K562 (cell line): Measurements from ENCODE around the gene NKX6-2. TPM values are rescaled to one million over a fixed set of nuclear protein-coding genes. Genes with fewer than 3 reads are reported as not detected.

Source experiments
- ATAC-seq: fragments of 200-7000 bp; cut with Tn5 transposase; 3 replicates; pipeline ENCODE4 v1.9.1; 2020; ENCODE audit warnings: moderate library complexity
- BruUV-seq: library from RNA; stranded (reverse); fragments of 400-500 nt; replicated peaks from 2 replicates; lab custom pipeline; 2021; lab: Mats Ljungman, UMichigan
- CTCF ChIA-PET: fragments of 300-600 bp; formaldehyde crosslinking; extraction: SDS; loops from one replicate; lab custom pipeline; 2021; ENCODE audit warnings: low intra/inter-chr PET ratio; lab: Yijun Ruan, JAX
- POLR2A ChIA-PET: fragments of 300-600, 350-650 bp; sonication (Branson Sonifier 250); formaldehyde crosslinking; extraction: SDS; loops from one replicate; lab custom pipeline; 2021; ENCODE audit warnings: antibody characterized with exemption, inconsistent platforms; lab: Yijun Ruan, JAX
- DNase-seq, 4 experiments: peaks; one replicate each; pipeline versions ENCODE4 v3.0.0 to v3.0.0-alpha.2; 2011 to 2018; ENCODE audit warnings: low spot score in 3 of 4, mixed read lengths in 3 of 4; ENCODE audit errors: extremely low read depth in 1 of 4
- FAIRE-seq: peaks from 2 replicates; lab custom pipeline; 2011; peaks lifted over from hg19 to GRCh38; lab: Jason Lieb, UNC
- H2AFZ ChIP-seq: 2 replicates; pipeline ENCODE4 v1.6.0; 2011; ENCODE audit warnings: low read depth, low read length, control low read depth, inconsistent platforms
- H3K27ac ChIP-seq: fragments of 200-600 bp; 3 replicates; pipeline ENCODE4 v1.8.0; 2011; ENCODE audit warnings: low read depth, mild to moderate bottlenecking, control low read depth, inconsistent platforms, low read length, moderate library complexity, mixed read lengths; ENCODE audit errors: extremely low read depth
- H3K27me3 ChIP-seq, 2 experiments: fragments of 300-600 bp in 1 of 2; 2 replicates in 1 of 2; 3 replicates in 1 of 2; pipeline versions ENCODE4 v1.6.0 to v1.8.0; 2011; ENCODE audit warnings: inconsistent platforms in 2 of 2, low read length in 2 of 2, mild to moderate bottlenecking in 1 of 2, mixed read lengths in 1 of 2, moderate library complexity in 1 of 2; ENCODE audit not compliant: control insufficient read depth in 2 of 2, insufficient read depth in 2 of 2
- H3K36me3 ChIP-seq: fragments of 300-600 bp; 3 replicates; pipeline ENCODE4 v1.8.0; 2011; ENCODE audit warnings: mild to moderate bottlenecking, low read length, inconsistent platforms; ENCODE audit not compliant: control insufficient read depth, insufficient read depth
- H3K4me1 ChIP-seq, 2 experiments: fragments of 200-600 bp in 1 of 2; replicated peaks in 1 of 2; 2 replicates in 1 of 2; 3 replicates in 1 of 2; pipeline versions ENCODE4 v1.5.1 to v1.8.0; 2011; ENCODE audit warnings: inconsistent platforms in 2 of 2, low read length in 2 of 2, mild to moderate bottlenecking in 1 of 2, mixed read lengths in 1 of 2, moderate library complexity in 1 of 2; ENCODE audit not compliant: control insufficient read depth in 2 of 2, insufficient read depth in 2 of 2
- H3K4me2 ChIP-seq: 2 replicates; pipeline ENCODE4 v1.6.1; 2011; ENCODE audit warnings: low read length, control low read depth, inconsistent platforms, mixed read lengths; ENCODE audit not compliant: insufficient read depth
- H3K4me3 ChIP-seq: fragments of 200-600 bp; sonication (generic), shearing (Covaris generic); 2 replicates; pipeline ENCODE4 v1.5.1; 2016; ENCODE audit warnings: control low read depth, inconsistent platforms
- H3K79me2 ChIP-seq: fragments of 200-600 bp; 3 replicates; pipeline ENCODE4 v1.8.0; 2011; ENCODE audit warnings: low read length, inconsistent platforms; ENCODE audit not compliant: control insufficient read depth, insufficient read depth
- H3K9ac ChIP-seq, 2 experiments: 2 replicates each; pipeline versions ENCODE4 v1.6.0 to v1.6.1; 2011; ENCODE audit warnings: low read depth in 2 of 2, low read length in 2 of 2, control low read depth in 1 of 2, inconsistent platforms in 1 of 2, mild to moderate bottlenecking in 1 of 2, mixed read lengths in 1 of 2; ENCODE audit not compliant: insufficient read depth in 1 of 2
- H3K9me1 ChIP-seq: one replicate; pipeline ENCODE4 v1.6.0; 2011; ENCODE audit warnings: inconsistent platforms, mild to moderate bottlenecking, low read length, moderate library complexity; ENCODE audit not compliant: control insufficient read depth, insufficient read depth
- H3K9me3 ChIP-seq: replicated peaks from 2 replicates; pipeline ENCODE4 v1.5.1; 2011; ENCODE audit warnings: low read depth, low read length, inconsistent platforms; ENCODE audit not compliant: control insufficient read depth, insufficient read depth
- H4K20me1 ChIP-seq: replicated peaks from 2 replicates; pipeline ENCODE4 v1.6.1; 2011; ENCODE audit warnings: low read length, inconsistent platforms, mixed read lengths; ENCODE audit not compliant: control insufficient read depth, insufficient read depth
- CHD2 ChIP-seq: IDR thresholded peaks from 2 replicates; pipeline ENCODE4 v1.6.1; 2011; ENCODE audit warnings: low read depth, low read length
- CREB5 ChIP-seq: fragments of 250-450 bp; sonication (Bioruptor Pico); IDR thresholded peaks from 2 replicates; pipeline ENCODE4 v1.5.0; 2020; ENCODE audit warnings: mild to moderate bottlenecking
- DMBX1 ChIP-seq: fragments of 250-450 bp; sonication (Bioruptor Pico); IDR thresholded peaks from 2 replicates; pipeline ENCODE4 v1.8.0; 2022; ENCODE audit warnings: inconsistent platforms, mild to moderate bottlenecking, moderate library complexity, borderline replicate concordance
- EP400 ChIP-seq: fragments of 450-650 bp; IDR thresholded peaks from 2 replicates; pipeline ENCODE4 v1.6.1; 2017; ENCODE audit warnings: antibody characterized with exemption, mild to moderate bottlenecking, moderate library complexity
- FOXO4 ChIP-seq: fragments of 450-650 bp; formaldehyde crosslinking; IDR thresholded peaks from 2 replicates; pipeline ENCODE4 v1.4.0; 2020; ENCODE audit warnings: mild to moderate bottlenecking, moderate library complexity
- HSF4 ChIP-seq: fragments of 250-450 bp; sonication (Bioruptor Pico); IDR thresholded peaks from 2 replicates; pipeline ENCODE4 v2.1.2; 2022; ENCODE audit warnings: mild to moderate bottlenecking, moderate library complexity, borderline replicate concordance
- PURB ChIP-seq: sonication (generic); formaldehyde crosslinking; IDR thresholded peaks from 2 replicates; pipeline ENCODE4 v1.9.0; 2021; ENCODE audit warnings: low read depth, mild to moderate bottlenecking, missing genetic modification reagents
- SMAD4 ChIP-seq: fragments of 250-450 bp; sonication (Bioruptor Pico); conservative IDR thresholded peaks from 2 replicates; pipeline ENCODE4 v1.8.0; 2021; ENCODE audit warnings: inconsistent platforms, mild to moderate bottlenecking, moderate library complexity
- ZEB2 ChIP-seq: fragments of 450-650 bp; IDR thresholded peaks from 2 replicates; pipeline ENCODE4 v1.6.1; 2016
- ZNF239 ChIP-seq: fragments of 250-450 bp; sonication (Bioruptor Pico); IDR thresholded peaks from 2 replicates; pipeline ENCODE4 v1.4.0; 2020; ENCODE audit warnings: mild to moderate bottlenecking
- ZNF280B ChIP-seq: fragments of 250-450 bp; sonication (Bioruptor Pico); IDR thresholded peaks from 2 replicates; pipeline ENCODE4 v1.5.1; 2021; ENCODE audit warnings: mild to moderate bottlenecking
- ZNF830 ChIP-seq: fragments of 250-450 bp; sonication (Bioruptor Pico); IDR thresholded peaks from 2 replicates; pipeline ENCODE4 v1.5.0; 2021; ENCODE audit warnings: mild to moderate bottlenecking
- WGBS: fragments of 100-300 bp; shearing (Covaris generic); methylation state at CpG from one replicate; pipeline ENCODE4 v1.1.6; 2016; ENCODE audit warnings: low coverage, mixed read lengths; ENCODE audit not compliant: insufficient coverage; ENCODE audit errors: missing lambda C conversion rate; 5-methylcytosine and 5-hydroxymethylcytosine counted together
- in situ Hi-C: fragments of 300-500 bp; cut with MboI; formaldehyde crosslinking; loops from 4 replicates; pipeline ENCODE4 v1.15.0; 2018; ENCODE audit warnings: inconsistent platforms, mixed read lengths
- intact Hi-C: fragments of 100-400 bp; cut with micrococcal nuclease; formaldehyde crosslinking; loops from 2 replicates; pipeline ENCODE4 v1.14.2; 2022
- polyA plus RNA-seq, 8 experiments: library from polyadenylated mRNA; depleted of rRNA in 4 of 8; stranded (reverse) in 5 of 8; unstranded in 3 of 8; fragments of >200 nt; fragmentation: Nextera tagmentation in 2 of 8; fragmentation: Illumina TruSeq in 1 of 8; extraction: Ambion mirVana in 2 of 8; extraction: Trizol in 1 of 8; gene quantifications; 2 replicates each; pipeline versions ENCODE4 v1.2.1 to v1.2.3, GENCODE V29; 2011 to 2014; ENCODE audit warnings: inconsistent platforms in 1 of 8, missing spikeins in 1 of 8
- total RNA-seq, 7 experiments: library from RNA; depleted of rRNA in 6 of 7; stranded (reverse); fragments of >200 nt in 6 of 7; fragmentation: Illumina TruSeq in 2 of 7; extraction: Trizol in 2 of 7; gene quantifications; 2 replicates each; pipeline versions ENCODE4 v1.2.1 to v1.2.3, GENCODE V29; 2011 to 2021; ENCODE audit warnings: low replicate concordance in 1 of 7
- TF ChIP-seq, protein P1 (sequence below), 2 experiments: fragments of 200-800 bp in 1 of 2; sonication (Bioruptor generic) in 1 of 2; sonication (generic) in 1 of 2; formaldehyde crosslinking in 1 of 2; IDR thresholded peaks in 1 of 2; conservative IDR thresholded peaks in 1 of 2; 2 replicates each; pipeline versions ENCODE4 v1.5.0 to v1.6.1; 2016 to 2020; ENCODE audit warnings: missing compliant biosample characterization in 1 of 2, missing genetic modification characterization in 1 of 2, missing genetic modification reagents in 1 of 2
- TF ChIP-seq, protein P2 (sequence below): fragments of 450-650 bp; formaldehyde crosslinking; IDR thresholded peaks from 2 replicates; pipeline ENCODE4 v1.4.0; 2022; ENCODE audit warnings: mild to moderate bottlenecking, moderate library complexity

Gene NKX6-2
- total and polyA plus RNA-seq, 9 of the 15 experiments (the other 6 are each of a cell fraction or from before 2014, with no cell fraction given), result 1.0 to 1.6 TPM; not detected in 7

GRCh38 chr10:132812520-132812919 is 26.6 kb upstream of the NKX6-2 start (continued):
- TF ChIP-seq, protein P1, sequence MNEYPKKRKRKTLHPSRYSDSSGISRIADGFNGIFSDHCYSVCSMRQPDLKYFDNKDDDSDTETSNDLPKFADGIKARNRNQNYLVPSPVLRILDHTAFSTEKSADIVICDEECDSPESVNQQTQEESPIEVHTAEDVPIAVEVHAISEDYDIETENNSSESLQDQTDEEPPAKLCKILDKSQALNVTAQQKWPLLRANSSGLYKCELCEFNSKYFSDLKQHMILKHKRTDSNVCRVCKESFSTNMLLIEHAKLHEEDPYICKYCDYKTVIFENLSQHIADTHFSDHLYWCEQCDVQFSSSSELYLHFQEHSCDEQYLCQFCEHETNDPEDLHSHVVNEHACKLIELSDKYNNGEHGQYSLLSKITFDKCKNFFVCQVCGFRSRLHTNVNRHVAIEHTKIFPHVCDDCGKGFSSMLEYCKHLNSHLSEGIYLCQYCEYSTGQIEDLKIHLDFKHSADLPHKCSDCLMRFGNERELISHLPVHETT (CRISPR knock-in tag; conservative IDR thresholded peaks at IDR 0.05 in 1 of 2, IDR thresholded peaks at IDR 0.05 in 1 of 2), result no peak
- TF ChIP-seq ZNF830 (CRISPR knock-in tag), result no peak

DNA sequence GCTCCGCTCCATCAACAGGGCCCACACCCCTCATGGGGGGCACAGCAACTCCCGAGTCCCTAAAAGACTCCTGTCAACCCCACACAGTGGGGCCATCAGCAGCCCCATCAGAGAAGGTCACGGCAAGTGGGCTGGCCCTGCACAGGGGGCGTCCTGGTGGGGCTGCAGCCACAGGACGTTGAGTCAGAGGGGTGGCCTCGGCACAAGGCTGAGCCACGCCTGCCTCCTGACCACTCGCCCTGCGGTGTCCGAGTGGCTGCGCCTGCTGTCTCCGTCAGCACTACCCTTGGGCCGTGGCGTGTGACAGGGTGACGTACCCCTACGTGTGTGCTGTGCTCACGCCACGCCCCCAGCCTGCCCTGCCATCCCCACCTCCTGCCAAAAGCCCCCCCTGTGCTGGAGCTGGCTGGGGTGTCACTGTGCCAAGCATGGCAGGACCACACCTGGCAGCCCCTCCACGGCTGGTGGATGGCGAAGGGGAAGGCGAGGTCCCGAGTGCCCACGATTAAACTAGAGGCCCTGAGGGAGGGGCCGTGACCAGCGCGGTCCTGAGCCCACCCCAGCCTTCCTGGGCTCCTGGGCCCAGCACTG is 26.0 kb upstream of the NKX6-2 start:
- H3K9me1 ChIP-seq, result no peaks in the 10 kb centered on the region
- ChIA-PET POLR2A (no interaction called here), CTCF (no interaction called here)
- BruUV-seq, result no TSS peak
- H3K4me3 ChIP-seq, result no peak overlapping the region
- H3K9ac ChIP-seq, result no peak overlapping the region
- H3K4me2 ChIP-seq, result no peak overlapping the region
- no peak for DNase-seq
- peaks cover 3 to 35% of the 10 kb centered on the region in 2 experiments; a peak in 3 of 5 replicates for H3K27me3 ChIP-seq
- no peaks in the 10 kb centered on the region for H3K79me2 ChIP-seq
- H3K9me3 ChIP-seq, result no peaks in the 10 kb centered on the region
- H4K20me1 ChIP-seq, result no peaks in the 10 kb centered on the region
- in situ Hi-C loops, result no loop called here
- 0% methylated on average over 3 of the region's 26 CpGs for WGBS
- no peak for ATAC-seq
- H3K27ac ChIP-seq, result no peak overlapping the region
- H3K36me3 ChIP-seq, result no peaks in the 10 kb centered on the region
- H3K4me1 ChIP-seq, result peaks cover 0 to 10% of the 10 kb centered on the region in 2 experiments; a peak in 1 of 5 replicates
- no peak overlapping the region for H2AFZ ChIP-seq
- intact Hi-C loops, result no loop called here
- FAIRE-seq, result no peak
- no peak for TF ChIP-seq CREB5 (CRISPR knock-in tag)
- TF ChIP-seq FOXO4 (CRISPR knock-in tag), result no peak
- TF ChIP-seq HSF4 (CRISPR knock-in tag), result no peak
- TF ChIP-seq PURB, result no peak
- no peak for TF ChIP-seq SMAD4 (CRISPR knock-in tag)
- TF ChIP-seq CHD2, result no peak
- TF ChIP-seq ZNF239 (CRISPR knock-in tag), result no peak
- no peak for TF ChIP-seq ZNF280B (CRISPR knock-in tag)
- TF ChIP-seq, protein P2, sequence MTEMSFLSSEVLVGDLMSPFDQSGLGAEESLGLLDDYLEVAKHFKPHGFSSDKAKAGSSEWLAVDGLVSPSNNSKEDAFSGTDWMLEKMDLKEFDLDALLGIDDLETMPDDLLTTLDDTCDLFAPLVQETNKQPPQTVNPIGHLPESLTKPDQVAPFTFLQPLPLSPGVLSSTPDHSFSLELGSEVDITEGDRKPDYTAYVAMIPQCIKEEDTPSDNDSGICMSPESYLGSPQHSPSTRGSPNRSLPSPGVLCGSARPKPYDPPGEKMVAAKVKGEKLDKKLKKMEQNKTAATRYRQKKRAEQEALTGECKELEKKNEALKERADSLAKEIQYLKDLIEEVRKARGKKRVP (CRISPR knock-in tag), result no peak
- TF ChIP-seq ZEB2, result no peak
- TF ChIP-seq EP400, result no peak
- no peak for TF ChIP-seq DMBX1 (CRISPR knock-in tag)
